Measurements from ENCODE around the gene ICAM3.
A peak's percentile ranks its signal among the peaks of the same experiment; 100 is the strongest.
"Not testable (repeated sequence)": the region's sequence is repeated elsewhere in the genome, so short reads cannot be mapped to it uniquely, and the experiment has no call there.

Gene ICAM3

GRCh38 chr19:10339380-10339960 lies at the start of gene ICAM3:
Gene ICAM3, minus strand, starts transcription at chr19:10339624. Its CDS starts 10 bp downstream, at chr19:10339614.
- peak; percentile 80 for DNase-seq (ENCODE audit: low spot score)

DNA sequence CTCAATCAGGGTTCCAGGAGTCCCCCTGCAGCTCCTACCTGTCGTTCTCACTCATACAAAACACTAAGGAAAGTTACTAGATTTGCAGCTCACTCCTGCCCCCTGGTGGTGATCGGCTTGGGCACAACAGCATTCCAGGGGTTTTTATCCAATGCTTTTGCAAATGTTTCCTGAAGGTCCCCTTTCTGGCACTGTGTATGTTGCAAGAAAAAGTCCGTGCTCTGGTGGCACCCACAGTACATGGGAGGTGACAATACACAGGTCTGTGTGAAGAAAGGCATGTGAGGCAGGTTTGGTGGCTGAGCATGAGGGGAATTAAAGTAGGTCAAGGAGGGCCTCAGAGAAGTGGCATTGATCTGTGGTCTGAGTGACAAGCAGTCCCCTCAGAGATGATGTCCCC lies 49.5 kb upstream of the ICAM3 start:
- TF ChIP-seq, protein P1, sequence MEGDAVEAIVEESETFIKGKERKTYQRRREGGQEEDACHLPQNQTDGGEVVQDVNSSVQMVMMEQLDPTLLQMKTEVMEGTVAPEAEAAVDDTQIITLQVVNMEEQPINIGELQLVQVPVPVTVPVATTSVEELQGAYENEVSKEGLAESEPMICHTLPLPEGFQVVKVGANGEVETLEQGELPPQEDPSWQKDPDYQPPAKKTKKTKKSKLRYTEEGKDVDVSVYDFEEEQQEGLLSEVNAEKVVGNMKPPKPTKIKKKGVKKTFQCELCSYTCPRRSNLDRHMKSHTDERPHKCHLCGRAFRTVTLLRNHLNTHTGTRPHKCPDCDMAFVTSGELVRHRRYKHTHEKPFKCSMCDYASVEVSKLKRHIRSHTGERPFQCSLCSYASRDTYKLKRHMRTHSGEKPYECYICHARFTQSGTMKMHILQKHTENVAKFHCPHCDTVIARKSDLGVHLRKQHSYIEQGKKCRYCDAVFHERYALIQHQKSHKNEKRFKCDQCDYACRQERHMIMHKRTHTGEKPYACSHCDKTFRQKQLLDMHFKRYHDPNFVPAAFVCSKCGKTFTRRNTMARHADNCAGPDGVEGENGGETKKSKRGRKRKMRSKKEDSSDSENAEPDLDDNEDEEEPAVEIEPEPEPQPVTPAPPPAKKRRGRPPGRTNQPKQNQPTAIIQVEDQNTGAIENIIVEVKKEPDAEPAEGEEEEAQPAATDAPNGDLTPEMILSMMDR (IDR thresholded peaks at IDR 0.05; ENCODE audit: borderline replicate concordance, control extremely low read depth, extremely low read depth, insufficient read depth, missing control alignments) = peak; percentile 68
- in situ Hi-C loops (cut with MboI; ENCODE audit: low sequenced_read_pairs, unreplicated experiment) = loop anchor here (5.0 to 25.0 kb wide), 2 partner anchors 122 to 452 kb away; partner anchors contain the start of gene OLFM2
- peak; percentile 70 for DNase-seq (ENCODE audit: low spot score)

More at GRCh38 chr19:10339380-10339960, at the start of gene ICAM3:
- TF ChIP-seq, protein P1 (IDR thresholded peaks at IDR 0.05; ENCODE audit: borderline replicate concordance, control extremely low read depth, extremely low read depth, insufficient read depth, missing control alignments) = no peak
- in situ Hi-C loops (cut with MboI; ENCODE audit: low sequenced_read_pairs, unreplicated experiment) = no loop called here

DNA sequence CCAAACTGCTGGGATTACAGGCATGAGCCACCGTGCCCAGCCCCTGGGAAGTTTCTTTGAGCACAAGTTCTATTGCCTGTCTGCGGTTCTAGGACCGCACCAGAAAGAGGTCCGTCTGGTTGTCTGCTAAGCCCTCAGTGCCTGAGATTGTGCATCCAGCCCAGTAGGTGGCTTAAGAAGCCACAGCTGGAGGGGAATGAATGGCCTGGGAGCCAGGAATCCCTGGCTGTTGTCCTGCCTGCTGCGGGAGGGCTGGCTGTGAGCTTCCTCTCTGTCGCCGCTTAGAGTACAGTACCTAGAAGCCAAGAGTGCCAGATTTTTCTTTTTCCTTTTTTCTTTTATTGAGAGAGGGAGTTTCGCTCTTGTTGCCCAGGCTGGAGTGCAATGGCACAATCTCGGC lies 45.2 kb upstream of the ICAM3 start:
- in situ Hi-C loops (cut with MboI; ENCODE audit: low sequenced_read_pairs, unreplicated experiment) = loop anchor here (25.0 kb wide), 1 partner anchor 447 kb away; the partner anchor contains the start of gene OLFM2
- no peak for DNase-seq (ENCODE audit: low spot score)
- TF ChIP-seq, protein P1 (IDR thresholded peaks at IDR 0.05; ENCODE audit: borderline replicate concordance, control extremely low read depth, extremely low read depth, insufficient read depth, missing control alignments) = no peak

DNA sequence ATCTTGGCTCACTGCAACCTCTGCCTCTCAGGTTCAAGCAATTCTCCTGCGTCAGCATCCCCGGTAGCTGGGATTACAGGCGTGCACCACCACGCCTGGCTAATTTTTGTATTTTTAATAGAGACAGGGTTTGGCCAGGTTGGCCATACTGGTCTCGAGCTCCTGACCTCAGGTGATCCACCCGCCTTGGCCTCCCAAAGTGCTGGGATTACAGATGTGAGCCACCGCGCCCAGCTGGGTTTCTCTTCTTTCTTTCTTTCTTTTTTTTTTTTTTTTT lies 43.7 kb upstream of the ICAM3 start:
- in situ Hi-C loops (cut with MboI; ENCODE audit: low sequenced_read_pairs, unreplicated experiment) = loop anchor here (25.0 kb wide), 1 partner anchor 446 kb away; the partner anchor contains the start of gene OLFM2
- DNase-seq (ENCODE audit: low spot score) = not testable (repeated sequence)

GRCh38 chr19:10380313-10381102 lies 41.1 kb upstream of the ICAM3 start, which contains the start of gene TYK2:
Gene TYK2, minus strand, starts transcription at chr19:10380572. Its CDS starts 2,166 bp downstream, at chr19:10378406.
- in situ Hi-C loops (cut with MboI; ENCODE audit: low sequenced_read_pairs, unreplicated experiment) = loop anchor here (25.0 kb wide), 1 partner anchor 443 kb away; the partner anchor contains the start of gene OLFM2
- TF ChIP-seq, protein P1 (IDR thresholded peaks at IDR 0.05; ENCODE audit: borderline replicate concordance, control extremely low read depth, extremely low read depth, insufficient read depth, missing control alignments) = no peak
- peak; percentile 100 for DNase-seq (ENCODE audit: low spot score)

- no peak for DNase-seq (ENCODE audit: low spot score)
- TF ChIP-seq, protein P1 (IDR thresholded peaks at IDR 0.05; ENCODE audit: borderline replicate concordance, control extremely low read depth, extremely low read depth, insufficient read depth, missing control alignments) = no peak
- in situ Hi-C loops (cut with MboI; ENCODE audit: low sequenced_read_pairs, unreplicated experiment) = loop anchor here (25.0 kb wide), 1 partner anchor 443 kb away; the partner anchor contains the start of gene OLFM2
Observed at GRCh38 chr19:10379880-10380312, 40.5 kb upstream of the ICAM3 start.

- no peak for DNase-seq (ENCODE audit: low spot score)
- TF ChIP-seq, protein P1 (IDR thresholded peaks at IDR 0.05; ENCODE audit: borderline replicate concordance, control extremely low read depth, extremely low read depth, insufficient read depth, missing control alignments) = no peak
- in situ Hi-C loops (cut with MboI; ENCODE audit: low sequenced_read_pairs, unreplicated experiment) = loop anchor here (25.0 kb wide), 1 partner anchor 441 kb away; the partner anchor contains the start of gene OLFM2
Observed at GRCh38 chr19:10378124-10378523, 38.7 kb upstream of the ICAM3 start.

DNA sequence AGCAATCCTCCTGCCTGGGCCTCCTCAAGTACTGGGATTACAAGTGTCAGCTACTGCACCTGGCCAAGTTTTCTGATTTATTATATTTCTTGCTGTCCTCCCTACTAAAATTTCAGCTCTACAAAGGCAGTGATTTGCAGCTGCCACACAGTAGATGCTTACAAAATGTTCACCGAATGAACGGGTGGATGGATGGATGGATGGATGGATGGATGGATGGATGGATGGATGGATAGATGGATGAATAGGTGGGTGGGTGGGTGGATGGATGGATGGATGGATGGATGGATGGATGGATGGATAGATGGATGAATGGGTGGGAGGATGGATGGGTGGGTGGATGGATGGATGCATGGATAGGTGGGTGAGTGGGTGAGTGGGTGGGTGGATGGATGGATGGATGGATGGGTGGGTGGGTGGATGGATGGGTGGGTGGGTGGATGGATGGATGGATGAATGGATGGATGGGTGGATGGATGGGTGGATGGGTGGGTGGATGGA lies 37.8 kb upstream of the ICAM3 start:
- DNase-seq (ENCODE audit: low spot score) = not testable (repeated sequence)
- in situ Hi-C loops (cut with MboI; ENCODE audit: low sequenced_read_pairs, unreplicated experiment) = loop anchor here (25.0 kb wide), 1 partner anchor 440 kb away; the partner anchor contains the start of gene OLFM2

Data from GM13976 (cell line).